ENCODE data around the gene MRPL44.

The MRPL44 gene

DNA sequence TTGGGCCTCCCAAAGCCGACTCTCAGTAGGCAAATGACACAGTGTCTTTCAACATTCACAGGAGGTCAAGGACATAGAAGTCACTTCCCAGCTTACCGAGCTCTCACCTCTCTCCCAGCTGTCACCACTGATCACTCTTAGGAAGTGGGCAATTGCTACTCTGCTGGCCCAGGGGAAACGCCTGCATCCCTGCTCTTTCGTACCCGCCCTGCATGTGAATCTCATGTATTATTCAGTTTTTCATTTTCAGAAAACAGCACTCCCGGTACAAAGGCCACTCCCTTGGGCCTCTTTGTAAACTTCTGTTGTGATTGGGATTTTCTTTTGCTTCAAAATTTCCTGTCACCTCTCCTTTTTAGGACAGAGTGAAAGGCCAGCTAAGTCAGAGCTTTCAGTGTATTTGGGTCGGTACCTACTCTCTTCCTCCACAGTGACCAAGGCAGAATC, 15.4 kb downstream of the MRPL44 start:
- TF ChIP-seq SPI1 (IDR thresholded peaks at IDR 0.05; ENCODE audit: borderline replicate concordance, low read depth): no peak
- TF ChIP-seq POLR2AphosphoS5 (IDR thresholded peaks at IDR 0.05; ENCODE audit: low read depth): no peak
- TF ChIP-seq, protein P1, sequence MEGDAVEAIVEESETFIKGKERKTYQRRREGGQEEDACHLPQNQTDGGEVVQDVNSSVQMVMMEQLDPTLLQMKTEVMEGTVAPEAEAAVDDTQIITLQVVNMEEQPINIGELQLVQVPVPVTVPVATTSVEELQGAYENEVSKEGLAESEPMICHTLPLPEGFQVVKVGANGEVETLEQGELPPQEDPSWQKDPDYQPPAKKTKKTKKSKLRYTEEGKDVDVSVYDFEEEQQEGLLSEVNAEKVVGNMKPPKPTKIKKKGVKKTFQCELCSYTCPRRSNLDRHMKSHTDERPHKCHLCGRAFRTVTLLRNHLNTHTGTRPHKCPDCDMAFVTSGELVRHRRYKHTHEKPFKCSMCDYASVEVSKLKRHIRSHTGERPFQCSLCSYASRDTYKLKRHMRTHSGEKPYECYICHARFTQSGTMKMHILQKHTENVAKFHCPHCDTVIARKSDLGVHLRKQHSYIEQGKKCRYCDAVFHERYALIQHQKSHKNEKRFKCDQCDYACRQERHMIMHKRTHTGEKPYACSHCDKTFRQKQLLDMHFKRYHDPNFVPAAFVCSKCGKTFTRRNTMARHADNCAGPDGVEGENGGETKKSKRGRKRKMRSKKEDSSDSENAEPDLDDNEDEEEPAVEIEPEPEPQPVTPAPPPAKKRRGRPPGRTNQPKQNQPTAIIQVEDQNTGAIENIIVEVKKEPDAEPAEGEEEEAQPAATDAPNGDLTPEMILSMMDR (IDR thresholded peaks at IDR 0.05; ENCODE audit: insufficient read depth, low read length): no peak
- TF ChIP-seq, protein P2, sequence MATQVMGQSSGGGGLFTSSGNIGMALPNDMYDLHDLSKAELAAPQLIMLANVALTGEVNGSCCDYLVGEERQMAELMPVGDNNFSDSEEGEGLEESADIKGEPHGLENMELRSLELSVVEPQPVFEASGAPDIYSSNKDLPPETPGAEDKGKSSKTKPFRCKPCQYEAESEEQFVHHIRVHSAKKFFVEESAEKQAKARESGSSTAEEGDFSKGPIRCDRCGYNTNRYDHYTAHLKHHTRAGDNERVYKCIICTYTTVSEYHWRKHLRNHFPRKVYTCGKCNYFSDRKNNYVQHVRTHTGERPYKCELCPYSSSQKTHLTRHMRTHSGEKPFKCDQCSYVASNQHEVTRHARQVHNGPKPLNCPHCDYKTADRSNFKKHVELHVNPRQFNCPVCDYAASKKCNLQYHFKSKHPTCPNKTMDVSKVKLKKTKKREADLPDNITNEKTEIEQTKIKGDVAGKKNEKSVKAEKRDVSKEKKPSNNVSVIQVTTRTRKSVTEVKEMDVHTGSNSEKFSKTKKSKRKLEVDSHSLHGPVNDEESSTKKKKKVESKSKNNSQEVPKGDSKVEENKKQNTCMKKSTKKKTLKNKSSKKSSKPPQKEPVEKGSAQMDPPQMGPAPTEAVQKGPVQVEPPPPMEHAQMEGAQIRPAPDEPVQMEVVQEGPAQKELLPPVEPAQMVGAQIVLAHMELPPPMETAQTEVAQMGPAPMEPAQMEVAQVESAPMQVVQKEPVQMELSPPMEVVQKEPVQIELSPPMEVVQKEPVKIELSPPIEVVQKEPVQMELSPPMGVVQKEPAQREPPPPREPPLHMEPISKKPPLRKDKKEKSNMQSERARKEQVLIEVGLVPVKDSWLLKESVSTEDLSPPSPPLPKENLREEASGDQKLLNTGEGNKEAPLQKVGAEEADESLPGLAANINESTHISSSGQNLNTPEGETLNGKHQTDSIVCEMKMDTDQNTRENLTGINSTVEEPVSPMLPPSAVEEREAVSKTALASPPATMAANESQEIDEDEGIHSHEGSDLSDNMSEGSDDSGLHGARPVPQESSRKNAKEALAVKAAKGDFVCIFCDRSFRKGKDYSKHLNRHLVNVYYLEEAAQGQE (IDR thresholded peaks at IDR 0.05; ENCODE audit: insufficient replicate concordance, low read depth): no peak
- no peak for TF ChIP-seq GABPA (IDR thresholded peaks at IDR 0.05; ENCODE audit: low read depth)
- H3K27ac ChIP-seq (replicated peaks): no peak overlapping the region
- no peaks in the 10 kb centered on the region for H3K27me3 ChIP-seq (ENCODE audit: insufficient read depth, poor library complexity, severe bottlenecking)
- H3K4me3 ChIP-seq (replicated peaks; ENCODE audit: insufficient read depth, low read length): no peak overlapping the region
- DNase-seq (ENCODE audit: low read depth in 1 of 2, low spot score in 1 of 2): no peak

DNA sequence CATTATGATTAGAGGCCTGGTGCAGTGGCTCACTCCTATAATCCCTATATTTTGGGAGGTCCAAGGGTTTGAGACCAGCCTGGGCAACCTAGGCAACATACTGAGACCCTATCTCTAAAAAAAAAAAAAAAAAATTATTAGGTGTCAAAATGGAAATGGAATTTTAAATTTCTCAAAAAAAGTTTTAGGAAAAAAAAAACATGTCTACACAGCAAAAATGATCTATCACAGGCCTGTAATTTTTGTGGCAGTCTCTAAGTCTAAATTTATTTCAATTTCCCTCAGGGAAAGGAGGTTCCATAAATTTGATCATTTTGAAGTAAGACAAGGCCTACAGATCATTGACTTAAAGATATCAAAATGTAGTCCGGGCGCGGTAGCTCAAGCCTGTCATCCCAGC, 16.3 kb downstream of the MRPL44 start:
- no peak overlapping the region for H3K27ac ChIP-seq (replicated peaks)
- H3K27me3 ChIP-seq (ENCODE audit: insufficient read depth, poor library complexity, severe bottlenecking): no peaks in the 10 kb centered on the region
- H3K4me3 ChIP-seq (replicated peaks; ENCODE audit: insufficient read depth, low read length): no peak overlapping the region
- DNase-seq (ENCODE audit: low read depth in 1 of 2, low spot score in 1 of 2): no peak
- TF ChIP-seq, protein P1 (IDR thresholded peaks at IDR 0.05; ENCODE audit: insufficient read depth, low read length): no peak
- TF ChIP-seq, protein P2 (IDR thresholded peaks at IDR 0.05; ENCODE audit: insufficient replicate concordance, low read depth): no peak
- TF ChIP-seq POLR2AphosphoS5 (IDR thresholded peaks at IDR 0.05; ENCODE audit: low read depth) (no peak), GABPA (IDR thresholded peaks at IDR 0.05; ENCODE audit: low read depth) (no peak), SPI1 (IDR thresholded peaks at IDR 0.05; ENCODE audit: borderline replicate concordance, low read depth) (no peak)

DNA sequence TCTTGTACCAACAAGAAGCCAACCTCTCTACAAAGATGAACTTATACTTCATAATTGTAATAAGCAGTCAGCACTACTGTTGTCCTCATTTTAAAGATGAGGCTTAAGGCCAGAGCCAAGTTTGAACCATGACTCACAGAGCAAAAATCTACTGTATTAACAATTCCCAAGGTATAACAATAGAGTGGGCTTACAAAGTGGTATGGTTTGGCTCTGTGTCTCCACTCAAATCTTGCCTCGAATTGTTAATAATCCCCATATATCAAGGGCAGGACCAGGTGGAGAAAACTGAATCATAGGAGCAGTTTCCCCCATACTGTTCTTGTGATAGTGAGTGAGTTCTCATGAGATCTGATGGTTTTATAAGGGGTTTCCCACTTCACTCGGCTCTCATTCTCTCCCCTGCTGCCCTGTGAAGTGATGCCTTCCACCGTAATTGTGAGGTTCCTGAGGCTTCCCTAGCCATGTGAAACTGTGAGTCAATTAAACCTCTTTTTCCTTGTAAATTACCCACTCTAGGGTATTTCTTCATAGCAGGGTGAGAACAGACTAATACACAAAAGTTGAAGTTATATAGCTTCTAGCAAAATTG, 19.5 kb downstream of the MRPL44 start:
- Histone ChIP-seq H3K27ac (replicated peaks) (no peak overlapping the region), H3K4me3 (replicated peaks; ENCODE audit: insufficient read depth, low read length) (no peak overlapping the region), H3K27me3 (ENCODE audit: insufficient read depth, poor library complexity, severe bottlenecking) (no peaks in the 10 kb centered on the region)
- no peak for DNase-seq (ENCODE audit: low read depth in 1 of 2, low spot score in 1 of 2)
- TF ChIP-seq GABPA (IDR thresholded peaks at IDR 0.05; ENCODE audit: low read depth) (no peak), POLR2AphosphoS5 (IDR thresholded peaks at IDR 0.05; ENCODE audit: low read depth) (no peak)
- TF ChIP-seq, protein P2 (IDR thresholded peaks at IDR 0.05; ENCODE audit: insufficient replicate concordance, low read depth): no peak
- TF ChIP-seq, protein P1 (IDR thresholded peaks at IDR 0.05; ENCODE audit: insufficient read depth, low read length): no peak

Data from HL-60 (cell line).